Fibroblast of skin of back (primary cell): ENCODE data around the gene PPID. TPM values are rescaled to one million over a fixed set of nuclear protein-coding genes. Genes with fewer than 3 reads are reported as not detected.
A peak's percentile ranks its signal among the peaks of the same experiment; 100 is the strongest.
"Not testable (repeated sequence)": the region's sequence is repeated elsewhere in the genome, so short reads cannot be mapped to it uniquely, and the experiment has no call there.

Experiments
- DNase-seq: peaks from one replicate; pipeline ENCODE4 v3.0.0-alpha.2; 2013
- polyA plus RNA-seq, 2 experiments: library from polyadenylated mRNA; unstranded; fragments of 120-200 nt; gene quantifications; one replicate each; pipeline ENCODE4 v1.2.1, GENCODE V29; 2013; ENCODE audit not compliant: insufficient read length in 2 of 2

PPID gene
- 34.8 TPM for polyA plus RNA-seq (2013, experiment 1 of 2; ENCODE audit: insufficient read length)
- polyA plus RNA-seq (2013, experiment 2 of 2; ENCODE audit: insufficient read length) = 31.6 TPM

DNA sequence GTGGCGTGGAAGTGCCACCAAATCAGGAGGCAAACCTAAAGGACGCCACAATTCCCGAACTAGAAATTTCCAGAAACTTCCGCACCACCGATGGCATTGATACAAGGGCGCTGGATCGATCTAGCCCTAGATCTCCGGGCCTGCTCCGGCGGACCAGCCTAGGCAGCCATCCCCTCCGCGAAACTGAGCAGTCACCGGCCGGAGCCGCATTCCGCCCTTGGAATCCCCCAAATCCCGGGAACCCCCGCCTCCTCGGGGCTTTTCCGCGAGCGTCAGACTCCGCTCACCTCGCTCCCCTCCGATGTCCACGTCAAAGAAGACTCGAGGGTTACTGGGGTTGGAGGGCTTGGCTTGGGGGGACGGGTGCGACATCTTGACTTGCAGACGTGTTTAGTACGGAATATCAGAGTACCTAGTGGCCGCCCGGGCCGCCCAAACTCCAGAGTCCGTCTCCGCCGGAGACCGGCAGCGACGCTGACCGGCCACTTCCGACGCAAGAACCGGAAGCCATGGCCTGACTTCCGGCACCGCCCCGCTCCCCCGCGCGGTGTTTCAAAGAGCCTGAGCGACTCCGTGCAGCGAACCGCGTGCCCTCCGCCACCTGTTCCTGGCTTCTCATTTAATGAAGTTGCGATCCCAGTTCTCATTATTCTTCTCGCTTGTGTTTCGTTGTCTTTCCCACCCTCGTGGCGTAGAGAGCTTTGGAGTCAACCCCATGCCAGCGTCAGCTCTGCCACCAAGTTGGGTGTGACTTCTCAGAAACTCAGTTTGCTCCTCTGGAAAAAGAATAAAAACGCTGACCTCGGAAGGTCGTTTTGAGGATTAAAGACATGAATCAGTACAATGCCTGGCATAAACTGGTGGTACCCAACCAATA, at the start of gene PPID:
TSS of gene PPID (minus strand) at position 480 of the 877 bp plus-strand sequence. CDS start at position 372, 108 bp downstream.
- peak; percentile 77 for DNase-seq

GRCh38 chr4:158771776-158772175, 48.6 kb upstream of the PPID start:
- no peak for DNase-seq

DNA sequence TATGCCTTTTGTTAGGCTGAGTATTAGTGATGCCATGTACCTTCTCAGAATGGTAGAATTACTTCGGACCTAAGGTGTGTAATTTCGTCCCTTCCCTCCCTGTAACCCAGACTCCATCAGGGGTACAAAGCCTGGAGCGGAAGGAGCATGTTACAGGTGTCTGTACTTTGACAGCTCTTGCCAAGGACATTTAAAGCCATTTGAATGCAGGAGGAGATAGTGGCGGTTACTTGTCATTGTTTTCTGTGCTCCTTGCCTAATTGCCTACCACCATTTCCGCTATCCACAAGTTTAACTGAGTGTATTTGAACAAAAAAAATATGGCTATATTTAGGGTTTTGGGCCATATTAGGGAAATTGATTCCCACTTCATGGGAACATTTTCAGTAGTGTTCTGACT, 47.5 kb upstream of the PPID start:
- DNase-seq = no peak

- peak; percentile 59 for DNase-seq
Observed at GRCh38 chr4:158769175-158769921, 46.2 kb upstream of the PPID start.

DNA sequence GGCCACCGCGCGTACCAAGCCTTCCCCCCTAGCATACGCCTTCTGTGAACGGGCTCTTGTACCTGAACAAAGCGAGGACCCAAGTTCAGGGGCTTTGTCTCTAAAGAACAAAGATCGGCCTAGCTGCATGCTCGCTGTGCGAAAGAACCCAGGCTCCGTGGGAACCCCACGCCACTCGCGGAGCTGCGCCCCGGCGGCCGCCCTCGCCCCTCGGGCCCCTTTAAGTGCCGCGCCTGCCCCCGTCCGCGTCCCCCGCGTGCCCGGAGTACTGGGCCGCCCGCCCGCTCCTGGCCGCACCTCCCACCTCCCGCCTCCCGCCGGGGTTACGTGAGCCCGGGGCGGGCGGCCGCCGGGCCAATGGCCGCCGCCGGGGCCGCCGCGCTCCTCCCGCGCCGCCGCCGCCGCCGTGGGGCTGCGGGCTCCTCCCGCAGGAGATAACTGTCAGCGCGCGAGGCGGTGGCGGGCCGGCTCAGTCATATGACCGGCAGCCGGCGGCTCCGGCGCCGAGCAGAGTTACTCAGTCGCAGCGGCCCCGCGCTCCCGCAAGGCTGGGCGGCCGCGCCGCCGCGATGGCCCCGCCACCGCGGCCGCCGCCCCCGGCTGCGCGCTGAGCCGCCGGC, 45.5 kb upstream of the PPID start, which contains the start of gene FNIP2:
TSS of gene FNIP2 (plus strand) at position 472 of the 620 bp plus-strand sequence. CDS start 187 bp downstream, outside the sequence.
- DNase-seq = peak; percentile 80

DNA sequence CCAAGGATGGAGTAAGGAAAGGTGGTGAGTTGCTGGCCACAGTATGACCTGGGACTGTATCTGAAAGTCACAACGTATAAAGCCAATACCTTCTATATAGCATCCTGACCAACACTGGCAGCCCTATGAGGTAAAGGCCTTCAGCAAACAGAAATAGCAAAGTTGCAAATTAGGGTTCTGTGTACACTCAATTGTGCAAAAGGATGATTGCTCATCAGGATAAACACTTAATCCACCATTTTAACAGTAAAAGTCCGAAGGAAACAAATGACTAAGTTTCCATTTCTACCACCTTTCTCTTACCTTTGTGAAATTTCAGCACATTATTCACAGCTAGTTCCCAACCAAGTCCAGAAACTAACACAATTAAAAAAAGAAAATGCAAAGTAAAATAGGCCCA, 44.3 kb upstream of the PPID start:
- DNase-seq = no peak

- no peak for DNase-seq
Observed at GRCh38 chr4:158766434-158767044, 43.3 kb upstream of the PPID start.

GRCh38 chr4:158763462-158763861, 40.3 kb upstream of the PPID start:
- no peak for DNase-seq

- DNase-seq = no peak
Observed at GRCh38 chr4:158762553-158762952, 39.4 kb upstream of the PPID start.

- DNase-seq = peak; percentile 57
Observed at GRCh38 chr4:158760866-158761265, 37.7 kb upstream of the PPID start.

- not testable (repeated sequence) for DNase-seq
Observed at GRCh38 chr4:158759539-158759938, 36.3 kb upstream of the PPID start.

DNA sequence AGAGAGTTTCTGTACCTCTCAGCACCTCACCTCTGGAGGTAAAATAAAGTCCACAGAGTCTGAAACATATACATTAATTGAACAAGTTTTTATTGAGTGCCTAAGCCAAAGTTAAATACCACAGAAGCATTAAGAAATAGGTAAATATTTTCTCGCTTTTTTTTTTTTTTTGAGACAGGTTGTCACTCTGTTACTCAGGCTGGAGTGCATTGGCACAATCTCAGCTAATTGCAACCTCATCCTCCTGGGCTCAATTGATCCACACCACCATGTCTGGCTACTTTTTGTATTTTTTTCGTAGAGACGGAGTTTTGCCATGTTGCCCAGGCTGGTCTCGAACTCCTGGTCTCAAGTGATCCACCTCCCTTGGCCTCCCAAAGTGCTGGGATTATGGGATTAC, 35.5 kb upstream of the PPID start:
- DNase-seq = no peak

DNA sequence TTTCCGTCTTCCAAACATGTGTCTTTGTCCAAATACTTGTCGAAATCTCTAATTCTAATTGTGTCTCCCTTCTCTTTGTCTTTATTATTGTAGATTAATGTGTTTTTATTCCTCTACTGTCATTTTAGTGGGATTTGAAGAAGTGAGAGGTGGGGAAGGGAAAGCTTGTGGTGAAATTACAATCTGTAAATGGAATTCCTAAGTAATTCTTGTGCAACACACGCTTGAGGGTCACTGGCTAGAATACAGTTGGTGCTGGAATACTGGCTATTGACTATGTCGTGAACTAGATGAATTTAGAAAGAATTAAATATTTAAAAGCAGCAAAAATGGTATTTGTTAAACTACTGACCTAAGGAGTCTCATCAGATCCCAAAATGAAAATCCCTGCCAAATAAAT, 34.9 kb upstream of the PPID start:
- peak; percentile 35 for DNase-seq

- no peak for DNase-seq
Observed at GRCh38 chr4:158756588-158756987, 33.4 kb upstream of the PPID start.

- DNase-seq = not testable (repeated sequence)
Observed at GRCh38 chr4:158755819-158756218, 32.6 kb upstream of the PPID start.

DNA sequence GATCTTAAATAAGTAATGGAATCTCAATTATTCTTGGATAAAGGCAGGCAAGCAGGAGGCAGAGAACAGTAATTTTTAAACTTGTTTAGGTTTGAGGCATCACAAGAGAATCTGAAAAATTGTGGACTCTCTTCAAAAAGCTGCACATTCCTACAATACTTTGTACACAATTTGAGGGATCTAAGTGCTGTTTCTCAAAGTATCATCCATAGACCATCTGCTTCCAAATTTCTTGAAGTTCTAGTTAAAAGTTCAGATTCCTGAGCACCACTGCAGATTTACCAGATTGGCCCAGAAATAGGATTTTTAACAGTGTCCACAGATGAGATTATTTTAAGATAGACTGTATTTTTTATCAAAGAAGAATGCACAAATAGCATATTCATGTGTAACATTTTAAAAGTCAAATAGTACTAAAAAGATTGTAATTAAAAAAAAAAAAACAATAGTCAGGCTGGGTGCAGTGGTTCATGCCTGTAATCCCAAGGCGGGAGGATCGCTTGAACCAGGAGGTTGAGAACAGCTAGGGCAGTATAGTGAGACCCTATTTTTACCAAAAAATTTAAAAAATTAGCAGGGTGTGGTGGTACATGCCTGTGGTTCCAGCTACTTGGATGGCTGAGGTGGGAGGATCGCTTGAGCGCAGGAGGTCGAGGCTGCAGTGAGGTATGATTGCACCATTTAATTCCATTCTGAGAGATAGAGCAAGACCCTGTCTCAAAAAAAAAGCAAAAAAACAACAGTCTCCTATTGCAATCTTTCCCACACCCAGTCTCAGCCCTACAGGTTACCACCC, 31.4 kb upstream of the PPID start:
- peak; percentile 50 for DNase-seq

DNA sequence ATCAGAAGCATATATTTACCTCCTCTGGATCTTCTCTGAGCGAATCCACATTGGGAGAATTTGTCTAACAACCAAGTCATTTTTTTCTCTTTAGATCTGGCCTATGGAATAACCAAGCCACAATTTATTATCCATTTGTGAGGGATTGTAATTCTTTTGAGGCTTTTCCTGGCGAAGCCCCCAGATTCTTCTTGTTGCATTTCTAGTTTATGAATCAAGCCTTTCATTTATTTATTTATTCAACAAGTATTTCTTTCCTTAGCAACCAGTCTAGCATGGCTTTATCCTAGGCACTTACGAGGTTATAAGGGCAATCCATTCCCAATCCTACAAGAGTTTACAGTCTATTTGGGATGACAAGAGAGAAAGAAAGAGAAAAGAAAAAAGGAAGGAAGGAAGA, 27.2 kb upstream of the PPID start:
- DNase-seq = peak; percentile 88

GRCh38 chr4:158746537-158746936, 23.3 kb upstream of the PPID start:
- not testable (repeated sequence) for DNase-seq

- no peak for DNase-seq
Observed at GRCh38 chr4:158741326-158742021, 18.3 kb upstream of the PPID start.

DNA sequence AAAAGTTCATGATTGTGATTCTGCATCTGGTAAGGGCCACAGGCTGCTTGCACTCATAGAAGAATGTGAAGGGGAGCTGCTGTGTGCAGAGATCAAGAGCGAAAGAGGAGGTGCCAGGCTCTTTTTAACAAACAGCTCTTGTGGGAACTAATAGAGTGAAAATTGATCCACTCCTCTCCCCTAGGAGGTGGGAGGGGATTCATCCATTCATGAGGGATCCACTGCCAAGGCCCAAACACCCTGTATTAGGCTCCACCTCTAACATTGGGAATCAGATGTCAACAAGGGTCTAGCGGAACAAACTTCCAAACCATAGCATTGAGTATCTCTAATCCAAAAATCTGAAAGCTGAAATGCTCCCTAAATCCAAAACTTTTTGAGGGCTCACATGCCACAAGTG, 16.4 kb upstream of the PPID start:
- DNase-seq = no peak

- no peak for DNase-seq
Observed at GRCh38 chr4:158738866-158739265, 15.7 kb upstream of the PPID start.
